Activated T-cell treated with anti-CD3 and anti-CD28 coated beads, Interleukin-2, amount 50 U/mL, for 72 hours (primary cell): ENCODE data around the gene SLC26A6. TPM values are rescaled to one million over a fixed set of nuclear protein-coding genes. Genes with fewer than 3 reads are reported as not detected.

Source experiments
- ATAC-seq, 2 donors: fragments of 150-1000 bp; cut with Tn5 transposase; replicated peaks in 1 of 2; 2 replicates each; pipeline ENCODE4 v1.10.0; 2021; ENCODE audit warnings: moderate library complexity in 2 of 2, mild to moderate bottlenecking in 1 of 2
- DNase-seq, 2 donors: peaks; one replicate each; pipeline ENCODE4 v3.0.0; 2021 to 2022; ENCODE audit warnings: mixed read lengths in 1 of 2
- H3K27ac Mint-ChIP-seq: one replicate; pipeline ENCODE4 v1.8.0; 2022; ENCODE audit warnings: mild to moderate bottlenecking, moderate library complexity, mixed read lengths
- H3K27me3 Mint-ChIP-seq: one replicate; pipeline ENCODE4 v1.8.0; 2022; ENCODE audit warnings: low read depth, mixed read lengths
- H3K36me3 Mint-ChIP-seq, 2 donors: one replicate each; pipeline ENCODE4 v1.8.0; 2022; ENCODE audit warnings: mixed read lengths in 2 of 2, mild to moderate bottlenecking in 1 of 2; ENCODE audit not compliant: insufficient read depth in 2 of 2
- H3K4me1 Mint-ChIP-seq: one replicate; pipeline ENCODE4 v1.8.0; 2022; ENCODE audit warnings: low read depth, mixed read lengths
- H3K4me3 Mint-ChIP-seq, 2 donors: one replicate each; pipeline ENCODE4 v1.8.0; 2022; ENCODE audit warnings: mild to moderate bottlenecking in 2 of 2, mixed read lengths in 2 of 2, moderate library complexity in 2 of 2
- H3K9me3 Mint-ChIP-seq, 2 donors: one replicate each; pipeline ENCODE4 v1.8.0; 2022; ENCODE audit warnings: mixed read lengths in 2 of 2
- total RNA-seq, 2 donors: library from RNA; stranded (reverse); gene quantifications; one replicate each; pipeline ENCODE4 v1.2.3, GENCODE V29; 2022

The SLC26A6 gene
- total RNA-seq, 2 donors from 2014 or later, result 34.7 to 42.2 TPM

DNA sequence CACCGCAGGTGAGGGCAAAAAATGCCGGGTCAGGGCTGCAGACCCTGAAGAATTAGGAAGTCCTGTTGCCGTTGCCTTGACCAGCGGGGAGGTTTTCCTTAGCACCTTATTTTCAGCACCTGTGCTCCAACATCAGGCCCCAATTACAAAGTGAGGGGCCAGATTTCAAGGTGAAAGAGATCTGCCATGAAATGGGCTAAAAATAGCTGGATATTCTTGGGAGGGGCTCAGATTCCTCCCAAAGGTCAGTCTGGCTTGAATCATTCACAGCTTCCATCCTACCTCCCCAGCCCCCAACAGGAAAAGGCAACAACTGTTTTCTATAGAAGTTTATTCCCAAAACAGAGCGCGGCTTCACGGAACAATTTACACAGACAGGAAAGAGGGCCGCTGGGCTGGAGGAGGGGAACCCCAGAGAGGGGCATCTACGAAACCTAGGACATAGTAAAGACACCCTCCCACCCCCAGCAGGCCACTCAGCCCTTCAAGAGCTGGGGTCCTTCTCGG lies 941 bp upstream of the SLC26A6 start:
- Mint-ChIP-seq H3K27me3 (no peaks in the 10 kb centered on the region), H3K36me3 (peaks cover 0 to 2% of the 10 kb centered on the region in 2 donors), H3K9me3 (no peaks in the 10 kb centered on the region), H3K27ac (no peak overlapping the region), H3K4me1 (peaks cover 26% of the 10 kb centered on the region), H3K4me3 (peak overlapping the region; percentile 89 to 94)
- no peak for ATAC-seq
- no peak for DNase-seq

- H3K27ac Mint-ChIP-seq, result no peak overlapping the region
- DNase-seq, result peak; percentile 55 to 56
- H3K27me3 Mint-ChIP-seq, result no peaks in the 10 kb centered on the region
- peak overlapping the region; percentile 89 to 94 for H3K4me3 Mint-ChIP-seq
- H3K4me1 Mint-ChIP-seq, result peaks cover 26% of the 10 kb centered on the region
- no peaks in the 10 kb centered on the region for H3K9me3 Mint-ChIP-seq
- peaks cover 0 to 2% of the 10 kb centered on the region in 2 donors for H3K36me3 Mint-ChIP-seq
- peak; percentile 10 to 18 for ATAC-seq
These were observed 520 bp downstream of the SLC26A6 start for GRCh38 chr3:48634661-48635221.

- Mint-ChIP-seq H3K36me3 (peaks cover 0 to 7% of the 10 kb centered on the region in 2 donors), H3K4me3 (peak overlapping the region; percentile 89 to 94), H3K9me3 (no peaks in the 10 kb centered on the region), H3K4me1 (peaks cover 26% of the 10 kb centered on the region), H3K27ac (no peak overlapping the region), H3K27me3 (no peaks in the 10 kb centered on the region)
- DNase-seq (no peak), ATAC-seq (no peak)
These were observed 1.5 kb downstream of the SLC26A6 start for GRCh38 chr3:48633743-48634142.

DNA sequence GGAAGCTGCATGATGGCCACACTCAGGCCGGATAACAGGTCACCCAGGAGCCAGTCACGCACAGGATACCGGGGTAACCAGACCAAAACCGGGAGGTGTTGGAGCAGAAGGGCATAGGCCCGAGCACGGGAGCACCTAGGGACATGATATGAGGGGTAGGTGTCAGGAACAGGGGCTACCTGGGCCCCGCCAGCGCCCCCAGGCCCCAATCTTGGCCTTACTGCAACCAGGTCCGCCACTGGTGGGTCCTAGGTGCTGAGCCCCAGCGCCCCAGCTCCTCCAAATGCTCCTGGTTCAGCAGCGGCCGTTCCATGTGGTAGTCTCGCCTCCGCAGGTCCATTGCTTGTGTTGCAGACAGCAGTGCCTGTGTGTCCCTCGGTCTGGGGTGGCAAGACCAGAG lies 2.0 kb downstream of the SLC26A6 start:
- Mint-ChIP-seq H3K4me3 (peak overlapping the region in 1 of 2 donors; percentile 89), H3K36me3 (peaks cover 0 to 7% of the 10 kb centered on the region in 2 donors), H3K4me1 (peaks cover 26% of the 10 kb centered on the region), H3K27me3 (no peaks in the 10 kb centered on the region), H3K27ac (no peak overlapping the region), H3K9me3 (no peaks in the 10 kb centered on the region)
- ATAC-seq (no peak), DNase-seq (no peak)

- ATAC-seq (no peak), DNase-seq (no peak)
- H3K27me3 Mint-ChIP-seq, result no peaks in the 10 kb centered on the region
- no peak overlapping the region for H3K27ac Mint-ChIP-seq
- H3K4me3 Mint-ChIP-seq, result no peak overlapping the region
- no peaks in the 10 kb centered on the region for H3K9me3 Mint-ChIP-seq
- H3K36me3 Mint-ChIP-seq, result peaks cover 2 to 12% of the 10 kb centered on the region in 2 donors
- peaks cover 22% of the 10 kb centered on the region for H3K4me1 Mint-ChIP-seq
These were observed 3.5 kb downstream of the SLC26A6 start for GRCh38 chr3:48631516-48632448.

- H3K4me3 Mint-ChIP-seq, result no peak overlapping the region
- no peaks in the 10 kb centered on the region for H3K27me3 Mint-ChIP-seq
- ATAC-seq (no peak), DNase-seq (no peak)
- H3K27ac Mint-ChIP-seq, result no peak overlapping the region
- H3K9me3 Mint-ChIP-seq, result no peaks in the 10 kb centered on the region
- H3K4me1 Mint-ChIP-seq, result peaks cover 15% of the 10 kb centered on the region
- peaks cover 2 to 12% of the 10 kb centered on the region in 2 donors for H3K36me3 Mint-ChIP-seq
These were observed 4.4 kb downstream of the SLC26A6 start for GRCh38 chr3:48630833-48631232.

GRCh38 chr3:48630407-48630806 lies 4.9 kb downstream of the SLC26A6 start:
- Mint-ChIP-seq H3K36me3 (peaks cover 2 to 12% of the 10 kb centered on the region in 2 donors), H3K9me3 (no peaks in the 10 kb centered on the region), H3K4me1 (peaks cover 13% of the 10 kb centered on the region), H3K4me3 (no peak overlapping the region), H3K27me3 (no peaks in the 10 kb centered on the region), H3K27ac (no peak overlapping the region)
- no peak for ATAC-seq
- no peak for DNase-seq

GRCh38 chr3:48629894-48630293 lies 5.4 kb downstream of the SLC26A6 start:
- no peaks in the 10 kb centered on the region for H3K9me3 Mint-ChIP-seq
- peaks cover 13% of the 10 kb centered on the region for H3K4me1 Mint-ChIP-seq
- H3K36me3 Mint-ChIP-seq, result peaks cover 2 to 12% of the 10 kb centered on the region in 2 donors
- no peak for ATAC-seq
- no peak overlapping the region for H3K27ac Mint-ChIP-seq
- no peaks in the 10 kb centered on the region for H3K27me3 Mint-ChIP-seq
- DNase-seq, result no peak
- H3K4me3 Mint-ChIP-seq, result no peak overlapping the region

DNA sequence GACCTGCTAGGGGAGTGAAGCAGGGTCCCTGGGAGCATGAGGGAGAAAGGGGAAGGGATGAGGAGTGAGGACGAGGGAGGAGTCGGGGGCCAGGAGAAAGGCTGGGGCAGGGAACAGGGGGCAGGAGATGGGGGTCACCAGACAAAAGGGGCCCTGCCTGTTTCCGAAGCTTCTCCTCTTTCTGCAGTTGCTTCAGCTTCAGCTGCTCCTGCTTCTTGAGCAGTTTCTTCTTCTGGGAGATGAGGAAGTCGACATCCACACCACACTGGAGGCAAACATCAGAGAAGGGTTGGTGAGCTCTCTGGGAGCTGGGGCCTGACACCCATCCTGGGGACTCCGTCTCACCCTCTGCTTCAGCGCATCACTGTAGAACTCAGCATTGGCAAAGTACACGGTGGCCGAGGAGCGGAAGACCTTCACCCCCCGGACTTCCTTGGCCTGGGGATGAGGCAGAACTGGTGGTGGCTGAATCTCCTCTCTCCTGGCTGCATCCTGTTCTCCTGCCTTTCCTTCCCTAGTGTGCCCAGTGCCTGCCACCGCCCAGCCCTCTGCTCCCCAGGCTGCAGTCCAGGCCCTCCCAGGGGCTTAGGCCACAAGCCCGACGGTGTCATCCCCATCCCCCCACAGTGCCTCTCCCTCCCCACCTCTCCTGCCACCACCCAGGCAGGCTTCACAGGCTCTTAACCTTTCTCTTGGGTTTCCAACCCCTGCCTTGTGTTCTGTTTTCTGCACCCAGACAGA lies 6.8 kb downstream of the SLC26A6 start:
- ATAC-seq, result no peak
- H3K9me3 Mint-ChIP-seq, result no peaks in the 10 kb centered on the region
- H3K36me3 Mint-ChIP-seq, result peaks cover 2 to 12% of the 10 kb centered on the region in 2 donors
- H3K27ac Mint-ChIP-seq, result no peak overlapping the region
- peaks cover 11% of the 10 kb centered on the region for H3K4me1 Mint-ChIP-seq
- no peak for DNase-seq
- no peaks in the 10 kb centered on the region for H3K27me3 Mint-ChIP-seq
- H3K4me3 Mint-ChIP-seq, result no peak overlapping the region

- no peak overlapping the region for H3K4me3 Mint-ChIP-seq
- no peak for DNase-seq
- ATAC-seq, result no peak
- H3K4me1 Mint-ChIP-seq, result peaks cover 7% of the 10 kb centered on the region
- no peaks in the 10 kb centered on the region for H3K9me3 Mint-ChIP-seq
- peaks cover 2 to 14% of the 10 kb centered on the region in 2 donors for H3K36me3 Mint-ChIP-seq
- H3K27ac Mint-ChIP-seq, result no peak overlapping the region
- H3K27me3 Mint-ChIP-seq, result no peaks in the 10 kb centered on the region
These were observed 9.7 kb downstream of the SLC26A6 start for GRCh38 chr3:48625600-48625999.

- H3K9me3 Mint-ChIP-seq, result no peaks in the 10 kb centered on the region
- peaks cover 2 to 14% of the 10 kb centered on the region in 2 donors for H3K36me3 Mint-ChIP-seq
- ATAC-seq (no peak), DNase-seq (no peak)
- H3K27me3 Mint-ChIP-seq, result no peaks in the 10 kb centered on the region
- H3K4me3 Mint-ChIP-seq, result no peak overlapping the region
- peak overlapping the region; percentile 35 for H3K27ac Mint-ChIP-seq
- peaks cover 7% of the 10 kb centered on the region for H3K4me1 Mint-ChIP-seq
These were observed 10.5 kb downstream of the SLC26A6 start for GRCh38 chr3:48624767-48625166.

DNA sequence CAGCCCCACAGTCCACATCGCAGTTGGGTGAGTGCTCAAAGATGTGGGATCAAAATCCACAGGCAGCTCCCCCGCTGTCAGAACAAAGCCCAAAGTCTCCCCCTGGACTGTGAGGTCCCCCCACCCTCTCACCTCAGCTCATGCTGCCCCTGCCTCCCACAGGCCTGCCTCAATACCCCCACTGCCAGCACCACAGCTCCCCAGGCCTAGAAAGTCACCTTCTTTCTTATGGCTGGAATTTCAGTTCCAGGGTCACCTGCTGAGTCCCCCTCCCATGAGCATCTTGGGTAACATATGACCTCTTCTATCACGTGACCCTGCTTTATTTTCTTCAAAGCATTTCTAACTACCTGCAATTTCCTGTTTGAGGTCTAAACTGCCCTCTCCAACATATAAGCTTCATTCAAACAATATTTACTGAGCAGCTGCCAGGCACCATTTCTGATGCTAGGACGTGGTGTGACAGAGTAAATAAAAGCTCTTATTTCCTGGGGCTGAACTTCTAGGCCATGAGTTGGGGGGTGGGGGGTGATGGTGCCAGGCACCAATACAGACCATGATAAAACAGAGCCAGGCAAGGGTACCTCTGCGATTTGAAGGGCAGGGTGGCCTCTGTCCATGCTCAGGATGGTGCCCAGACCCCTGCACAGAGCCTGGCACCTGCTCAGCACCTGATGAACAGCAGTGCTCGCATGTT lies 11.3 kb downstream of the SLC26A6 start:
- H3K9me3 Mint-ChIP-seq, result peaks cover 0 to 1% of the 10 kb centered on the region in 2 donors
- no peak for DNase-seq
- peaks cover 2 to 11% of the 10 kb centered on the region in 2 donors for H3K36me3 Mint-ChIP-seq
- peaks cover 7% of the 10 kb centered on the region for H3K4me1 Mint-ChIP-seq
- ATAC-seq, result no peak
- H3K27ac Mint-ChIP-seq, result no peak overlapping the region
- H3K27me3 Mint-ChIP-seq, result no peaks in the 10 kb centered on the region
- H3K4me3 Mint-ChIP-seq, result no peak overlapping the region
